ENCODE data around the gene GNAI3.

- TF ChIP-seq, protein P1, sequence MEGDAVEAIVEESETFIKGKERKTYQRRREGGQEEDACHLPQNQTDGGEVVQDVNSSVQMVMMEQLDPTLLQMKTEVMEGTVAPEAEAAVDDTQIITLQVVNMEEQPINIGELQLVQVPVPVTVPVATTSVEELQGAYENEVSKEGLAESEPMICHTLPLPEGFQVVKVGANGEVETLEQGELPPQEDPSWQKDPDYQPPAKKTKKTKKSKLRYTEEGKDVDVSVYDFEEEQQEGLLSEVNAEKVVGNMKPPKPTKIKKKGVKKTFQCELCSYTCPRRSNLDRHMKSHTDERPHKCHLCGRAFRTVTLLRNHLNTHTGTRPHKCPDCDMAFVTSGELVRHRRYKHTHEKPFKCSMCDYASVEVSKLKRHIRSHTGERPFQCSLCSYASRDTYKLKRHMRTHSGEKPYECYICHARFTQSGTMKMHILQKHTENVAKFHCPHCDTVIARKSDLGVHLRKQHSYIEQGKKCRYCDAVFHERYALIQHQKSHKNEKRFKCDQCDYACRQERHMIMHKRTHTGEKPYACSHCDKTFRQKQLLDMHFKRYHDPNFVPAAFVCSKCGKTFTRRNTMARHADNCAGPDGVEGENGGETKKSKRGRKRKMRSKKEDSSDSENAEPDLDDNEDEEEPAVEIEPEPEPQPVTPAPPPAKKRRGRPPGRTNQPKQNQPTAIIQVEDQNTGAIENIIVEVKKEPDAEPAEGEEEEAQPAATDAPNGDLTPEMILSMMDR (conservative IDR thresholded peaks at IDR 0.05; ENCODE audit: low read depth, low read length): no peak
- no peak for TF ChIP-seq EZH2 (IDR thresholded peaks at IDR 0.05; ENCODE audit: low read length, unreplicated experiment)
- no peak for TF ChIP-seq EZH2phosphoT487 (IDR thresholded peaks at IDR 0.05; ENCODE audit: borderline replicate concordance, low read length)
Measured at GRCh38 chr1:109622137-109622892, 73.9 kb downstream of the GNAI3 start.

Measured in PC-3 (cell line).